Measurements from ENCODE around the gene CARNS1.

GRCh38 chr11:67445515-67445914 lies 30.0 kb downstream of the CARNS1 start:
- TF ChIP-seq CTCF (conservative IDR thresholded peaks at IDR 0.05 in 1 of 2, IDR thresholded peaks at IDR 0.05 in 1 of 2; ENCODE audit: low read depth in 1 of 2, low read length in 2 of 2) (no peak), EZH2 (IDR thresholded peaks at IDR 0.05; ENCODE audit: low read length, missing control alignments) (no peak)

All from fibroblast of lung (primary cell).